ENCODE results near the gene FAM76B.

- TF ChIP-seq POLR2AphosphoS5 (IDR thresholded peaks at IDR 0.05; ENCODE audit: low read depth, low read length) (no peak), REST (IDR thresholded peaks at IDR 0.05; ENCODE audit: insufficient read depth in 1 of 2, low read depth in 2 of 2, low read length in 2 of 2) (no peak)
Observed at GRCh38 chr11:95790933-95791708, 1.5 kb upstream of the FAM76B start.

All from PFSK-1 (cell line).